Cardiac muscle cell (in vitro differentiated cells and primary cell): ENCODE measurements around the gene N4BP2L1. TPM values are rescaled to one million over a fixed set of nuclear protein-coding genes. Genes with fewer than 3 reads are reported as not detected.

Experiments used
- DNase-seq, 2 donors: peaks; one replicate each; pipeline versions ENCODE4 v3.0.0 to v3.0.0-alpha.2; 2010 to 2017; ENCODE audit warnings: low read depth in 1 of 2, low spot score in 1 of 2
- H3K27ac ChIP-seq: fragments of 200-600 bp; sonication (generic); 2 replicates; pipeline ENCODE4 v1.5.1; 2016
- H3K27me3 ChIP-seq: fragments of 200-600 bp; sonication (generic); 2 replicates; pipeline ENCODE4 v1.6.0; 2016; ENCODE audit warnings: control low read depth
- H3K36me3 ChIP-seq: fragments of 200-600 bp; sonication (generic); 2 replicates; pipeline ENCODE4 v1.5.1; 2016; ENCODE audit warnings: control low read depth
- H3K4me1 ChIP-seq: fragments of 200-600 bp; sonication (generic); 2 replicates; pipeline ENCODE4 v1.8.1; 2017; ENCODE audit warnings: low read depth, mild to moderate bottlenecking, mixed run types
- H3K4me3 ChIP-seq: fragments of 200-600 bp; sonication (generic); 2 replicates; pipeline ENCODE4 v1.5.1; 2016; ENCODE audit warnings: mild to moderate bottlenecking
- H3K9me3 ChIP-seq: fragments of 200-600 bp; sonication (generic); 2 replicates; pipeline ENCODE4 v1.5.1; 2017; ENCODE audit warnings: low read depth, mild to moderate bottlenecking, control low read depth
- polyA plus RNA-seq: library from polyadenylated mRNA; unstranded; fragments of >200 nt; fragmentation: Nextera tagmentation; extraction: Ambion mirVana; gene quantifications from 2 replicates; pipeline ENCODE4 v1.2.1, GENCODE V29; 2016
- total RNA-seq: library from RNA; depleted of rRNA; stranded (reverse); fragments of >200 nt; gene quantifications from 2 replicates; pipeline ENCODE4 v1.2.3, GENCODE V29; 2016
- TF ChIP-seq, protein P1 (sequence below): IDR thresholded peaks from 2 replicates; pipeline ENCODE4 v1.5.1; 2012; ENCODE audit warnings: low read depth, mild to moderate bottlenecking, low read length

N4BP2L1 gene
- total and polyA plus RNA-seq, 2 experiments from 2014 or later: 2.0 to 8.9 TPM

DNA sequence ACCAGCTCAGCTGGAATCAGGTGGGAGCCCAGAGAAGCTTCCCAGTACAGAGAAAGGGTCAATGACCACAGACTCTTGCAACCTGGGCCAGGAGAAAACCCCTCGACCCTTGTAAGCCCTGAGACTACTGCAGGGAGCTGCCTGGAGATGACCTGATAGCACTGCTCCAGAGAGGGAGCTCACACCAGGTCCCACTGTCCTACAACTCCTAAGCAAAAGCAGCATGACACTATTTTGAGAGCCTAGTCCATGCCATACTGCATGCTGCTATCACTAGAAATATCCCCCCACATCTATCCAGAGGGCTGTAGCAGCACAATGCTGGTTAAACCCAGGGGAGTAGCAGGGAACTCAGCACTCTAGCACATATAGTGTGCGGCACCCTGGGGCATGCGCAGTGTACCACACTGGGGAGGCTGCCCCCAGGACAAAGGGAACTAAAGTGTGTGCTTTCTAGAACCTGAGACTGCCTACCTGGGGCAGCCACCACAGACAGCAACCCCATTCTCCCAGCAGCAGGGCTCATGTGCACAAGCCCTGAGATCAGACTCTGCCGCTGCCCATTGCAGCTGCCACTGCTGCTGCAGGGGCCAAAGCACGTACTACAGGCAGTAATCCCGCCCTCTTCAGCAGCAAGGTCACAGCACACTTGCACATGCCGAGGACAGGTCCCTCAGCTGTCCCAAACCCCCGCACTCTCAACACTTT is 27.1 kb upstream of the N4BP2L1 start:
- H3K4me3 ChIP-seq: no peak overlapping the region
- no peak overlapping the region for H3K27ac ChIP-seq
- H3K4me1 ChIP-seq: no peaks in the 10 kb centered on the region
- no peaks in the 10 kb centered on the region for H3K36me3 ChIP-seq
- TF ChIP-seq, protein P1, sequence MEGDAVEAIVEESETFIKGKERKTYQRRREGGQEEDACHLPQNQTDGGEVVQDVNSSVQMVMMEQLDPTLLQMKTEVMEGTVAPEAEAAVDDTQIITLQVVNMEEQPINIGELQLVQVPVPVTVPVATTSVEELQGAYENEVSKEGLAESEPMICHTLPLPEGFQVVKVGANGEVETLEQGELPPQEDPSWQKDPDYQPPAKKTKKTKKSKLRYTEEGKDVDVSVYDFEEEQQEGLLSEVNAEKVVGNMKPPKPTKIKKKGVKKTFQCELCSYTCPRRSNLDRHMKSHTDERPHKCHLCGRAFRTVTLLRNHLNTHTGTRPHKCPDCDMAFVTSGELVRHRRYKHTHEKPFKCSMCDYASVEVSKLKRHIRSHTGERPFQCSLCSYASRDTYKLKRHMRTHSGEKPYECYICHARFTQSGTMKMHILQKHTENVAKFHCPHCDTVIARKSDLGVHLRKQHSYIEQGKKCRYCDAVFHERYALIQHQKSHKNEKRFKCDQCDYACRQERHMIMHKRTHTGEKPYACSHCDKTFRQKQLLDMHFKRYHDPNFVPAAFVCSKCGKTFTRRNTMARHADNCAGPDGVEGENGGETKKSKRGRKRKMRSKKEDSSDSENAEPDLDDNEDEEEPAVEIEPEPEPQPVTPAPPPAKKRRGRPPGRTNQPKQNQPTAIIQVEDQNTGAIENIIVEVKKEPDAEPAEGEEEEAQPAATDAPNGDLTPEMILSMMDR: no peak
- no peaks in the 10 kb centered on the region for H3K9me3 ChIP-seq
- DNase-seq: no peak
- H3K27me3 ChIP-seq: no peaks in the 10 kb centered on the region

DNA sequence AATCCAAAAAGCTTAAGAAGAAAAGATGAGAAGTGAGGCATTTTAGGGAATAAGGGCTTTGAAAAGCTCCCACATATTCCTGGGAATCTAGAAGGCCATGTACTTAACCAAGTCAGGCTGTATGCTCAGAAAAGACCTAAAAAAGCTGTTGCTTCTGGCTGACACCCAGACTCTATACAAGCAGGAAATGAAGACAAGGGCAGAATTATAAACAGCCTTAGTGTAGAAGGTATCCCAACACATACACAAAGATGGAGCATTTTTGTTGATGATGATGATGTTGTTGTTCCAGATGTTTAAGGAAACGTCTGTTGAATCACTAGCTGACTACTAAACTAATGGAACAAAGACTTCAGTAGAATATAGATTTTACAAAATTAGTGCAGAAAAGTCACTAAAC is 26.1 kb upstream of the N4BP2L1 start:
- Histone ChIP-seq H3K4me1 (no peaks in the 10 kb centered on the region), H3K9me3 (no peaks in the 10 kb centered on the region), H3K36me3 (no peaks in the 10 kb centered on the region), H3K27me3 (no peaks in the 10 kb centered on the region), H3K4me3 (no peak overlapping the region), H3K27ac (no peak overlapping the region)
- TF ChIP-seq, protein P1: no peak
- DNase-seq: peak in 1 of 2 donors; percentile 66

DNA sequence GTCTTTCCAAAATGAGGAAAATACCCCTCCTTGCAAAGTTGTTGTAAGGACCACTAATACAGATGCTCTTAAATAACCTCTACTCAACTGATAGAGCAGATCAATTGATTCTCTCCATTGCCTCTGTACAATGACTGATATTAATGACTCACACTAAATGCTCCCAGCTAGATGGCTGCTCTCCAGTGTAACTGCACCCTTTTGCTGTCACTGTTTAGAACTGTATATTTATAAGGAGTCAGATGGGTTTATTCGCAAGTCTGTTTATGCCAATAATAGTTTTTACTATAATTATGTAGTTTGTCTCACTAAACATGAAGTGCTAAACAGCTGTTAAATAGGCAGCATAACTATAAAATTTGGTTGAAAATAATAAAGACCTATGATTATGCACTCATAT is 21.0 kb upstream of the N4BP2L1 start:
- DNase-seq: no peak
- no peaks in the 10 kb centered on the region for H3K36me3 ChIP-seq
- TF ChIP-seq, protein P1: no peak
- H3K4me1 ChIP-seq: peaks cover 16% of the 10 kb centered on the region
- H3K27me3 ChIP-seq: no peaks in the 10 kb centered on the region
- no peak overlapping the region for H3K27ac ChIP-seq
- H3K9me3 ChIP-seq: no peaks in the 10 kb centered on the region
- no peak overlapping the region for H3K4me3 ChIP-seq

DNA sequence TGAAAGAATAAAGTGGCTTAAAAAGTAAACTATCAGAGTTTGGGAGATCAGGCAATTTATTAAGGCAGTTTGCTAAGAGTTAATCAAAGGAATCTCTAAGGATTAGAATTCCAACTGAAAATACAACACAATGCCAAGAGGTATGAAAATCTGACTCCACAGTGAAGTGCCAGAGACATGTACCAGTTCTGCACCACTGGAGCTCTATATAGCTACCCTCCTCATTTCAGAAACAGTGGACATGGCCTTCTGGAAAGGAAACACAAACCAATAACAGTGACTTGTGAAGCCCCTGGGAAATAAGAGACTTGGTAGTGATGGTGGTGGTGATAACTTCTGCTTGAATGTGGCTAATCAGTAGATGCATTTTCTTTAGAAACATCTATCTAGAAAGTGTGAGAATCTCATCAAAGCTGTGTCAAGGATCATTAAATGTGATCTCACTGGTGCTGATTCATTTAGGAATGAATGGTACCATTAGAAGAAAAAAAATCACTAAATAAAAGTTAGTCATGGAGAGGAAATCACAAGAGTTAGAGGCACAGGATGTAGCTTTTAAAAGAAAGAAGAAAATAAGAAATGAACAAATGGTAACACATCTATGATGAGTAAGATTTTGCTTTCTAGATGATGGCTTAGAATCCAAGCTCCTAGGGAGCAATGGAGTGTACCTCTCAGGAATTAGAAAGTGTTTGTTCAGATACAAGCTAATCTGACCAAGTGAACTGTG is 20.1 kb upstream of the N4BP2L1 start:
- peaks cover 2% of the 10 kb centered on the region for H3K36me3 ChIP-seq
- DNase-seq: no peak
- H3K4me3 ChIP-seq: no peak overlapping the region
- TF ChIP-seq, protein P1: no peak
- H3K9me3 ChIP-seq: no peaks in the 10 kb centered on the region
- H3K27me3 ChIP-seq: no peaks in the 10 kb centered on the region
- H3K4me1 ChIP-seq: peaks cover 16% of the 10 kb centered on the region
- H3K27ac ChIP-seq: no peak overlapping the region

DNA sequence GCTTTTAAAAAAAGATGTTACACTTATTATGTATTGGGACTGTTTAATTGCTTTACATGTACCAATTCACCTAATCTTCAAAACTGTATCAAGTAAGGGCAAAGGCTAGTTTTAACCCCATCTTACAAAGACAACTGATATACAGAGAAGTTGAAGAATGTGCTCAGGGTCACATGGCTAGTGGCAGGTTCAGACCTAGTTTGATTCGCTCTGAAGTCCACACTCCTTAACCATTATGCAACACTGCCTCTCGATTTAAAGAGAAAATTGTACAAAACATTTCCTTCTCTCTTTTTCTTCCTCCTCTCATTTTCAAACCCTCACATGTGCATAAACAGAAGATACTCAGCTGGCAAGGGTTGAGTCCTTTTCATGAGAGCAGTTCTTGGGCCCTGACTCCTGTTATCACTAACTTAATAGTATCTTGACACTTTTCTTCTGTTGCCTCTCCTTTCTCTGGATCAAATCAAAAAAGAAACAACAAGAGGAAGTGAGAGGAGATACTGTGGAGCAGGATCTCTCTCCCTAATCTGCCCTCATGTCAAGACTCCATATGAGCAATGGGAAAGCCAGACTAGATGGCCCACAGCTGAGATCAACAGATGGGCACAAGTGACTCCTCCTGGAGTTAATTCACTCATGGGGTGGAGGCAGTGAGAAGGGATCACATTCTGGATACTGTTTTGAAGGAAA is 19.0 kb upstream of the N4BP2L1 start:
- Histone ChIP-seq H3K27me3 (no peaks in the 10 kb centered on the region), H3K36me3 (peaks cover 2% of the 10 kb centered on the region), H3K4me1 (peaks cover 16% of the 10 kb centered on the region), H3K4me3 (no peak overlapping the region), H3K27ac (peak overlapping the region; percentile 28), H3K9me3 (no peaks in the 10 kb centered on the region)
- TF ChIP-seq, protein P1: no peak
- peak in 1 of 2 donors; percentile 36 for DNase-seq
